ENCODE data around the gene ZNF649.
"Not testable (repeated sequence)": the region's sequence is repeated elsewhere in the genome, so short reads cannot be mapped to it uniquely, and the experiment has no call there.

Gene ZNF649

GRCh38 chr19:51915324-51915867 is 10.6 kb upstream of the ZNF649 start:
- ChIA-PET POLR2A (ENCODE audit: low non-redundant PET) (no interaction called here), CTCF (interaction anchor here (0.6 kb wide), 1 partner anchor 49 kb away, joined by 3 read pairs; no protein-coding TSS in a partner anchor)
- H3K27ac ChIP-seq = no peak overlapping the region
- DNase-seq (ENCODE audit: low spot score) = no peak
- TF ChIP-seq CTCF (conservative IDR thresholded peaks at IDR 0.05; ENCODE audit: low read depth) = no peak

DNA sequence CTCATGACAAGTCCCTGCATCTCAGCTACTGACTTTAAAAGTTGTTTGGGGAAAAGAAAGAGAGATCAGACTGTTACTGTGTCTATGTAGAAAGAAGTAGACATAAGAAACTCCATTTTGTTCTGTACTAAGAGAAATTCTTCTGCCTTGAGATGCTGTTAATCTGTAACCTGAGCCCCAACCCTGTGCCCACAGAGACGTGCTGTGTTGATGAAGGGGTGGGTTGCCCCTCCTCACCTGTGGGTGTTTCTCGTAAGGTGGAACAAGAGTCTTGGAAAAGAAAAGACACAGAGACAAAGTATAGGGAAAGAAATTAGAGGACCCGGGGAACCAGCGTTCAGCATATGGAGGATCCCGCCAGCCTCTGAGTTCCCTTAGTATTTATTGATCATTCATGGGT is 3.2 kb upstream of the ZNF649 start:
- CTCF ChIA-PET; DNase-seq (ENCODE audit: low spot score); H3K27ac ChIP-seq; POLR2A ChIA-PET (ENCODE audit: low non-redundant PET): not testable (repeated sequence)

DNA sequence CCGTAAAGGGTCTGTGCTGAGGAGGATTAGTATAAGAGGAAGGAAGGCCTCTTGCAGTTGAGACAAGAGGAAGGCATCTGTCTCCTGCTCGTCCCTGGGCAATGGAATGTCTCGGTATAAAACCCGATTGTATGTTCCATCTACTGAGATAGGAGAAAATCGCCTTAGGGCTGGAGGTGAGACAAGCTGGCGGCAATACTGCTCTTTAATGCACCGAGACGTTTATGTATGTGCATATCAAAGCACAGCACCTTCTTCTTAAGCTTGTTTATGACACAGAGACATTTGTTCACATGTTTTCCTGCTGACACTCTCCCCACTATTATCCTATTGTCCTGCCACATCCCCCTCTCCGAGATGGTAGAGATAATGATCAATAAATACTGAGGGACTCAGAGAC is 1.3 kb upstream of the ZNF649 start:
- POLR2A ChIA-PET (ENCODE audit: low non-redundant PET); CTCF ChIA-PET; H3K27ac ChIP-seq; DNase-seq (ENCODE audit: low spot score): not testable (repeated sequence)

DNA sequence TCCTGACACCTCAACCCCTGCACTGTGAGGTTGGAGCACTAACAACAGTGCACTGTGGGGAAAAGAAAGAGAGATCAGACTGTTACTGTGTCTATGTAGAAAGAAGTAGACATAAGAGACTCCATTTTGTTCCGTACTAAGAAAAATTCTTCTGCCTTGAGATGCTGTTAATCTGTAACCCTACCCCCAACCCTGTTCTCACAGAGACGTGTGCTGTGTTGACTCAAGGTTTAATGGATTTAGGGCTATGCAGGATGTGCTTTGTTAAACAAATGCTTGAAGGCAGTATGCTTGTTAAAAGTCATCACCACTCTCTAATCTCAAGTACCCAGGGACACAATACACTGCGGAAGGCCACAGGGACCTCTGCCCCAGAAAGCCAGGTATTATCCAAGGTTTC is 822 bp upstream of the ZNF649 start:
- H3K27ac ChIP-seq; CTCF ChIA-PET; DNase-seq (ENCODE audit: low spot score); POLR2A ChIA-PET (ENCODE audit: low non-redundant PET): not testable (repeated sequence)

DNA sequence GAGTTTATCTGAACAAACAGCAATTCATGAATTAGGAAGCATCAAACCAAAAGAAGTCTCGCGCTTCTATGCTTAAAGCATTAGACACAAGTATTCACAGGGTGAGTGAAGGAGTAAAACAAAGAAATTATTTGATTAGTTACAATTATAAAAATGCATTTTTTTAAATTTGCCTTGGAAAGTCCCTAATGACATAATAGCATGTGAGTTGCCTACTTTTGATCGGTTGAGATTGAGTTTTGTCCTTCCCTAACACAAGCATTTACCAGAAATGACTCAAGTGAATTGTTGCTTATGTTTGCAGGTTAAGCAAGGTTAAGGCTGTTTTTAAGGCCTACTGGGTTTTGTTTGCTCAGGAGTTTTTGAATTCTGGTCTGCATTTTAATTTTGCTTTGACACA is 389 bp upstream of the ZNF649 start:
- TF ChIP-seq CTCF (conservative IDR thresholded peaks at IDR 0.05; ENCODE audit: low read depth) = no peak
- ChIA-PET CTCF (interaction anchor here (0.8 kb wide), 1 partner anchor 1129 kb away, joined by 5 read pairs; no protein-coding TSS in a partner anchor), POLR2A (ENCODE audit: low non-redundant PET) (no interaction called here)
- no peak overlapping the region for H3K27ac ChIP-seq
- no peak for DNase-seq (ENCODE audit: low spot score)

DNA sequence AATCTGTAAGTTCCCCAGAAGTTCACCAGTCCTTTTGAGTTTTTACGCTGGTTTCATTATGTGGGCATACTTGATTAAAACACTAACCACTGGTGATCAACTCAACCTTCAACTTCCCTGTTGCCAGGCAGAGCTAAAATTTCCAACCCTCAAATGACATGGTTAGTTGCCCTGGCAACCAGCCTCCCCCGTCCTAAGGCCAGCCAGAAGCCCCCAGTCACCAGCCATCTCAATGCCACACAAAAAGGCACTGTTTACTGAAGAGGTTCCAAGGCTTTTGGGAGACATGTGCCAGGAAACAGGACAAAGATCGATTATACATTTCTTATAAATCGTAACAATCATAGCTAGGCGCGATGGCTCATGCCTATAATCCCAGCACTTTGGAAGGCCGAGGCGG is 1.6 kb downstream of the ZNF649 start:
- CTCF ChIA-PET = no interaction called here
- TF ChIP-seq CTCF (conservative IDR thresholded peaks at IDR 0.05; ENCODE audit: low read depth) = no peak
- H3K27ac ChIP-seq = no peak overlapping the region
- DNase-seq (ENCODE audit: low spot score) = no peak
- POLR2A ChIA-PET (ENCODE audit: low non-redundant PET) = no interaction called here

DNA sequence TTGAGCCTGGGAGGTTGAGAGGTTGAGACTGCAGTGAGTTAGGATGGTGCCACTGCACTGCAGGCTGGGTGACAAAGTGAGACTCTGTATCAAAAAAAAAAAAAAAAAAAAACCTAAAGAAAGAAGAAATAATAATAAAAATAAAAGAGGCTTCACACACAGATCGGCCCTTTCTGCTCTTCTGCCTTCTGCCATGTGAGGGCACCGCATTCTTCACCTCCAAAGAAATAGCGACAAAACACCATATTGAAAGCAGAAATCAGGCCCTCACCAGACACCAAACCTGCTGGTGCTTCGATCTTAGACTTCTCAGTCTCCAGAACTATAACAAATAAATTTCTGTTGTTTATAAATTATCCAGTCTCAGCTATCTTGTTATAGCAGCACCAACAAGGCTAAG is 3.0 kb downstream of the ZNF649 start:
- H3K27ac ChIP-seq = no peak overlapping the region
- ChIA-PET CTCF (no interaction called here), POLR2A (ENCODE audit: low non-redundant PET) (no interaction called here)
- DNase-seq (ENCODE audit: low spot score) = no peak
- no peak for TF ChIP-seq CTCF (conservative IDR thresholded peaks at IDR 0.05; ENCODE audit: low read depth)

DNA sequence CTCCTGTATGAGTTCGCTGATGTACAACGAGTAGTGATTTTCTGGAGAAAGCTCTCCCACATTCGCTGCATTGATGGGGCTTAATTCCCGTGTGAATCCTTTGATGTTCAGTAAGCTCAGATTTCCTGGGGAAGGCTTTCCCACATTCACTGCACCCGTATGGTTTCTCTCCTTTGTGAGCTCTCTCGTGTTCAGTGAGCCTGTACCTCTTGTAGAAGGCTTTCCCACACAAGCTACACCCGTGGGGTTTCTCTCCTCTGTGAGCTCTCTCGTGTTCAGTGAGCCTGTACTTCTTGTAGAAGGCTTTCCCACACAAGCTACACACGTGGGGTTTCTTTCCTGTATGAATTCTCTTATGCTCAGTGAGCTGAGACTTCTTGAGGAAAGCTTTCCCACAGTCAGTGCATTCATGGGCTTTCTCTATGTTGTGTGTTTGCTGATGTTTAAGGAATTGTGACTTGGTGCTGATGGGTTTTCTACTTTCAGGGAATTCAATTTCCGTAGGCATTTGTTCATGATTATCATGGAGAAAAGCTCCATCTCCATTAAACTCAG is 13.5 kb downstream of the ZNF649 start:
- CTCF ChIA-PET = no interaction called here
- POLR2A ChIA-PET (ENCODE audit: low non-redundant PET) = no interaction called here
- no peak for TF ChIP-seq CTCF (conservative IDR thresholded peaks at IDR 0.05; ENCODE audit: low read depth)

More for the DNA sequence above, 13.5 kb downstream of the ZNF649 start:
- DNase-seq (ENCODE audit: low spot score) = no peak
- H3K27ac ChIP-seq = no peak overlapping the region

All from RWPE1 (cell line).